ENCODE data around the gene SERPINA6. TPM values are rescaled to one million over a fixed set of nuclear protein-coding genes. Genes with fewer than 3 reads are reported as not detected.
"Not testable (repeated sequence)": the region's sequence is repeated elsewhere in the genome, so short reads cannot be mapped to it uniquely, and the experiment has no call there.

SERPINA6 gene
- total RNA-seq, 2 donors from 2014 or later, result 3.4 to 5.7 TPM

DNA sequence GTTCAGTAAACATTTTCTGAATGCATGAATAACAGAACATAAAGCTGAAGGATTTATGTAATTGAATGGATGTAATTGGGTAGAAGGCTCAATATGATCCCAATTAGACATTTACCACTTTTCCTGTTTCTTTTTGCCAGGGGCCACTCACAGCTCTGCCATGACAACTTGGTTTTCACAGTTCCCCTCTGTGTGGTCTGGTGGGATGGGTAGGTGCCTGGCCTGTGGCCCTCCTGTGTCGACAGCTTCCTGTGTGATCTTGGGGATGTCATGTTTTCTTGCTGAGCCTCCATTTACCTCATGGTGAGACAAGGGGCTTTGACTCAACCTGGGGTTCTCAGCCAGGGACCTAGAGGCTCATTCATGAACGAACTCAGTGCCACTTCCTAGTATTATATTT is 17.5 kb downstream of the SERPINA6 start:
- no peak for TF ChIP-seq CTCF (IDR thresholded peaks at IDR 0.05)
- Histone ChIP-seq H3K4me1 (no peaks in the 10 kb centered on the region), H3K9me3 (no peaks in the 10 kb centered on the region), H3K4me3 (no peak overlapping the region), H3K27ac (no peak overlapping the region), H3K27me3 (no peaks in the 10 kb centered on the region), H3K36me3 (no peaks in the 10 kb centered on the region), H3K9ac (ENCODE audit: low read depth in 2 of 2, low read length in 2 of 2) (no peak overlapping the region)
- no peak for DNase-seq
- intact Hi-C loops (cut with DNase I), result no loop called here

- Histone ChIP-seq H3K27me3 (no peaks in the 10 kb centered on the region), H3K4me3 (no peak overlapping the region), H3K4me1 (no peaks in the 10 kb centered on the region), H3K9ac (ENCODE audit: low read depth in 2 of 2, low read length in 2 of 2) (no peak overlapping the region), H3K27ac (no peak overlapping the region), H3K36me3 (no peaks in the 10 kb centered on the region), H3K9me3 (no peaks in the 10 kb centered on the region)
- no peak for TF ChIP-seq CTCF (IDR thresholded peaks at IDR 0.05)
- intact Hi-C loops (cut with DNase I), result no loop called here
- peak; percentile 6 for DNase-seq
Observed at GRCh38 chr14:94304243-94304642, 18.9 kb downstream of the SERPINA6 start.

GRCh38 chr14:94303111-94303510 is 20.0 kb downstream of the SERPINA6 start:
- Histone ChIP-seq H3K36me3 (no peaks in the 10 kb centered on the region), H3K27me3 (no peaks in the 10 kb centered on the region), H3K4me3 (no peak overlapping the region), H3K27ac (no peak overlapping the region), H3K4me1 (no peaks in the 10 kb centered on the region), H3K9me3 (no peaks in the 10 kb centered on the region), H3K9ac (ENCODE audit: low read depth in 2 of 2, low read length in 2 of 2) (no peak overlapping the region)
- intact Hi-C loops (cut with DNase I), result no loop called here
- TF ChIP-seq CTCF (IDR thresholded peaks at IDR 0.05), result no peak
- no peak for DNase-seq

DNA sequence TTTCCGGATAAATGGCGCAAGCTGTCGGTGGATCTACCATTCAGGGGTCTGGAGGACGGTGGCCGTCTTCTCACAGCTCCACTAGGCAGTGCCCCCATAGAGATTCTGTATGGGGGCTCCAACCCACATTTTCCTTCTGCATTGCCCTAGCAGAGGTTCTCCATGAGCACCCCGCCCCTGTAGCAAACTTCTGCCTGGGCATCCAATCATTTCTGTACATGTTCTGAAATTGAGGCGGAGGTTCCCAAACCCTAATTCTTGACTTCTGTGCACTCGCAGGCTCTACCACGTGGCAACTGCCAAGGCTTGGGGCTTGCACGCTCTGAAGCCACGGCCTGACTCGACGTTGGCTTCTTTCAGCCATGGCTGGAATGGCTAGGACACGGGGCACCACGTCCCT is 25.0 kb downstream of the SERPINA6 start:
- TF ChIP-seq CTCF (IDR thresholded peaks at IDR 0.05), result no peak
- intact Hi-C loops (cut with DNase I), result no loop called here
- no peak overlapping the region for H3K27ac ChIP-seq
- H3K36me3 ChIP-seq, result no peaks in the 10 kb centered on the region
- H3K9me3 ChIP-seq, result no peaks in the 10 kb centered on the region
- H3K4me1 ChIP-seq, result no peaks in the 10 kb centered on the region
- no peak overlapping the region for H3K9ac ChIP-seq (ENCODE audit: low read depth in 2 of 2, low read length in 2 of 2)
- no peaks in the 10 kb centered on the region for H3K27me3 ChIP-seq
- no peak for DNase-seq
- H3K4me3 ChIP-seq, result no peak overlapping the region

GRCh38 chr14:94296181-94296545 is 27.0 kb downstream of the SERPINA6 start:
- intact Hi-C loops (cut with DNase I); H3K4me1 ChIP-seq; H3K27me3 ChIP-seq; DNase-seq; H3K36me3 ChIP-seq; H3K9ac ChIP-seq (ENCODE audit: low read depth in 2 of 2, low read length in 2 of 2); H3K27ac ChIP-seq; H3K4me3 ChIP-seq; H3K9me3 ChIP-seq: not testable (repeated sequence)

GRCh38 chr14:94295360-94296180 is 27.6 kb downstream of the SERPINA6 start:
- intact Hi-C loops (cut with DNase I), result no loop called here
- Histone ChIP-seq H3K27me3 (no peaks in the 10 kb centered on the region), H3K4me3 (no peak overlapping the region), H3K27ac (no peak overlapping the region), H3K36me3 (no peaks in the 10 kb centered on the region), H3K4me1 (no peaks in the 10 kb centered on the region), H3K9me3 (no peaks in the 10 kb centered on the region), H3K9ac (ENCODE audit: low read depth in 2 of 2, low read length in 2 of 2) (no peak overlapping the region)
- TF ChIP-seq CTCF (IDR thresholded peaks at IDR 0.05), result no peak
- no peak for DNase-seq
